Smooth muscle cell (in vitro differentiated cells): Measurements from ENCODE around the gene TBC1D23. TPM values are rescaled to one million over a fixed set of nuclear protein-coding genes. Genes with fewer than 3 reads are reported as not detected.

Experiments used
- DNase-seq: peaks from one replicate; lab custom pipeline; 2025; ENCODE audit not compliant: unreplicated experiment; lab: John Stamatoyannopoulos, UW
- H2AFZ ChIP-seq: fragments of 200-600 bp; sonication (generic); 2 replicates; pipeline ENCODE4 v1.6.0; 2016; ENCODE audit warnings: antibody characterized with exemption, low read depth, mild to moderate bottlenecking
- H3F3A ChIP-seq: fragments of 200-600 bp; sonication (generic); 2 replicates; pipeline ENCODE4 v1.6.0; 2017; ENCODE audit warnings: antibody characterized with exemption, low read depth
- H3K27ac ChIP-seq: fragments of 200-600 bp; sonication (generic); 2 replicates; pipeline ENCODE4 v1.5.1; 2016; ENCODE audit warnings: low read depth, mild to moderate bottlenecking
- H3K27me3 ChIP-seq: fragments of 200-600 bp; sonication (generic); 2 replicates; pipeline ENCODE4 v1.6.1; 2016; ENCODE audit warnings: low read depth, mild to moderate bottlenecking
- H3K36me3 ChIP-seq: fragments of 200-600 bp; sonication (generic); 2 replicates; pipeline ENCODE4 v1.5.1; 2016; ENCODE audit warnings: low read depth
- H3K4me1 ChIP-seq: fragments of 200-600 bp; sonication (generic); 2 replicates; pipeline ENCODE4 v1.5.1; 2016; ENCODE audit warnings: low read depth
- H3K4me2 ChIP-seq: fragments of 200-600 bp; sonication (generic); 2 replicates; pipeline ENCODE4 v1.6.0; 2016; ENCODE audit warnings: mild to moderate bottlenecking
- H3K4me3 ChIP-seq: fragments of 200-600 bp; sonication (generic); 2 replicates; pipeline ENCODE4 v1.5.1; 2016; ENCODE audit warnings: mild to moderate bottlenecking
- H3K79me2 ChIP-seq: fragments of 200-600 bp; sonication (generic); 2 replicates; pipeline ENCODE4 v1.6.0; 2016; ENCODE audit warnings: low read depth, mild to moderate bottlenecking
- H3K9ac ChIP-seq: fragments of 200-600 bp; sonication (generic); 2 replicates; pipeline ENCODE4 v1.6.0; 2016; ENCODE audit warnings: low read depth
- H3K9me3 ChIP-seq: fragments of 200-600 bp; sonication (generic); replicated peaks from 2 replicates; pipeline ENCODE4 v1.5.1; 2016; ENCODE audit warnings: low read depth
- H4K20me1 ChIP-seq: fragments of 200-600 bp; sonication (generic); 2 replicates; pipeline ENCODE4 v1.6.0; 2016; ENCODE audit warnings: low read depth
- CTCF ChIP-seq: fragments of 200-600 bp; sonication (generic); IDR thresholded peaks from 2 replicates; pipeline ENCODE4 v1.5.1; 2017; ENCODE audit warnings: borderline replicate concordance, mild to moderate bottlenecking, antibody characterized with exemption; ENCODE audit not compliant: insufficient read depth, poor library complexity, severe bottlenecking
- WGBS: methylation state at CpG from one replicate; pipeline ENCODE4 v1.1.7; 2016; ENCODE audit warnings: low lambda C conversion rate; 5-methylcytosine and 5-hydroxymethylcytosine counted together
- polyA plus RNA-seq: library from polyadenylated mRNA; unstranded; fragments of >200 nt; fragmentation: Nextera tagmentation; extraction: Ambion mirVana; gene quantifications from 2 replicates; pipeline ENCODE4 v1.2.1, GENCODE V29; 2016
- total RNA-seq: library from RNA; depleted of rRNA; stranded (reverse); fragments of >200 nt; gene quantifications from 2 replicates; pipeline ENCODE4 v1.2.3, GENCODE V29; 2014

The TBC1D23 gene
- total and polyA plus RNA-seq, 2 experiments from 2014 or later = 36.0 to 77.7 TPM

- no peak overlapping the region for H3K9ac ChIP-seq
- H3K27me3 ChIP-seq = no peaks in the 10 kb centered on the region
- no peak for TF ChIP-seq CTCF
- no peaks in the 10 kb centered on the region for H3K79me2 ChIP-seq
- peaks cover 9% of the 10 kb centered on the region for H3K4me1 ChIP-seq
- H3F3A ChIP-seq = peaks cover 13% of the 10 kb centered on the region
- H3K4me3 ChIP-seq = no peak overlapping the region
- no peak overlapping the region for H3K27ac ChIP-seq
- DNase-seq = no peak
- no peaks in the 10 kb centered on the region for H3K9me3 ChIP-seq
- no peak overlapping the region for H3K4me2 ChIP-seq
- no peaks in the 10 kb centered on the region for H3K36me3 ChIP-seq
- H4K20me1 ChIP-seq = no peaks in the 10 kb centered on the region
- H2AFZ ChIP-seq = no peak overlapping the region
- 100% methylated on average over 1 of the region's 1 CpG for WGBS
Observed at GRCh38 chr3:100252001-100252400, 8.8 kb upstream of the TBC1D23 start.

GRCh38 chr3:100254168-100254777 is 6.5 kb upstream of the TBC1D23 start:
- no peak overlapping the region for H2AFZ ChIP-seq
- peak overlapping the region; percentile 57 for H3K27ac ChIP-seq
- TF ChIP-seq CTCF = peak; percentile 73
- WGBS = 34% methylated on average over 7 of the region's 7 CpGs
- no peaks in the 10 kb centered on the region for H4K20me1 ChIP-seq
- DNase-seq = peak; percentile 1
- peak overlapping the region; percentile 8 for H3K4me2 ChIP-seq
- H3F3A ChIP-seq = peaks cover 13% of the 10 kb centered on the region
- H3K27me3 ChIP-seq = no peaks in the 10 kb centered on the region
- peaks cover 17% of the 10 kb centered on the region for H3K4me1 ChIP-seq
- no peak overlapping the region for H3K9ac ChIP-seq
- no peak overlapping the region for H3K4me3 ChIP-seq
- H3K36me3 ChIP-seq = no peaks in the 10 kb centered on the region
- H3K79me2 ChIP-seq = no peaks in the 10 kb centered on the region
- H3K9me3 ChIP-seq = no peaks in the 10 kb centered on the region

GRCh38 chr3:100256731-100257151 is 4.1 kb upstream of the TBC1D23 start:
- no peaks in the 10 kb centered on the region for H3K27me3 ChIP-seq
- H3K9ac ChIP-seq = no peak overlapping the region
- no peaks in the 10 kb centered on the region for H3K9me3 ChIP-seq
- H3K4me2 ChIP-seq = peak overlapping the region; percentile 38
- H2AFZ ChIP-seq = no peak overlapping the region
- peaks cover 7% of the 10 kb centered on the region for H3K79me2 ChIP-seq
- peaks cover 13% of the 10 kb centered on the region for H3F3A ChIP-seq
- H3K4me3 ChIP-seq = no peak overlapping the region
- peak overlapping the region; percentile 33 for H3K27ac ChIP-seq
- H3K4me1 ChIP-seq = peaks cover 26% of the 10 kb centered on the region
- no peak for DNase-seq
- TF ChIP-seq CTCF = no peak
- peaks cover 3% of the 10 kb centered on the region for H4K20me1 ChIP-seq
- H3K36me3 ChIP-seq = no peaks in the 10 kb centered on the region

- Histone ChIP-seq H3F3A (peaks cover 13% of the 10 kb centered on the region), H3K9ac (no peak overlapping the region), H2AFZ (no peak overlapping the region), H3K4me1 (peaks cover 30% of the 10 kb centered on the region), H3K4me3 (no peak overlapping the region), H3K27me3 (no peaks in the 10 kb centered on the region), H3K36me3 (no peaks in the 10 kb centered on the region), H4K20me1 (peaks cover 10% of the 10 kb centered on the region), H3K27ac (peak overlapping the region; percentile 33), H3K9me3 (no peaks in the 10 kb centered on the region), H3K4me2 (peak overlapping the region; percentile 38), H3K79me2 (peaks cover 16% of the 10 kb centered on the region)
- no peak for TF ChIP-seq CTCF
- WGBS = 49% methylated on average over 3 of the region's 3 CpGs
- DNase-seq = no peak
Observed at GRCh38 chr3:100257586-100257985, 3.2 kb upstream of the TBC1D23 start.
